GM18867 (cell line): ENCODE data around the gene STAMBP.
"Not testable (repeated sequence)": the region's sequence is repeated elsewhere in the genome, so short reads cannot be mapped to it uniquely, and the experiment has no call there.

ENCODE experiments used
- ATAC-seq: cut with Tn5 transposase; IDR thresholded peaks from one replicate; pipeline ENCODE4 v1.9.1; 2021; ENCODE audit warnings: mild to moderate bottlenecking, moderate library complexity; ENCODE audit not compliant: unreplicated experiment

The STAMBP gene

GRCh38 chr2:73885406-73885805 lies 56.6 kb downstream of the STAMBP start:
- ATAC-seq: no peak

DNA sequence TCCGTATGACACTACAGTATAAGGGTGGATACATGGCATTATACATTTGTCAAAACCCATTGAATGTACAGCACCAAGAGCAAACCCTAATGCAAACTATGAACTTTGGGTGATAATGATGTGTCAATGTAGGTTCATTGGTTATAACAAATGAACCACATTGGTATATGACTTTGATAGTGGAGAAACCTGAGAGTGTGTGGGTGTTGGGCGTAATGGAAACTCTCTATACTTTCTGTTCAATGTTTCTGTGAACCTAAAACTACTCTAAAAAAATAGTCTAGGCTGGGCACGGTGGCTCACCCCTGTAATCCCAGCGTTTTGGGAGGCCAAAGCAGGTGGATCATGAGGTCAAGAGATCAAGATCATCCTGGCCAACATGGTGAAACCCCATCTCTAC lies 57.6 kb downstream of the STAMBP start:
- ATAC-seq: no peak

GRCh38 chr2:73887596-73888353 lies 59.0 kb downstream of the STAMBP start:
- ATAC-seq: not testable (repeated sequence)

GRCh38 chr2:73888388-73888787 lies 59.6 kb downstream of the STAMBP start:
- no peak for ATAC-seq

DNA sequence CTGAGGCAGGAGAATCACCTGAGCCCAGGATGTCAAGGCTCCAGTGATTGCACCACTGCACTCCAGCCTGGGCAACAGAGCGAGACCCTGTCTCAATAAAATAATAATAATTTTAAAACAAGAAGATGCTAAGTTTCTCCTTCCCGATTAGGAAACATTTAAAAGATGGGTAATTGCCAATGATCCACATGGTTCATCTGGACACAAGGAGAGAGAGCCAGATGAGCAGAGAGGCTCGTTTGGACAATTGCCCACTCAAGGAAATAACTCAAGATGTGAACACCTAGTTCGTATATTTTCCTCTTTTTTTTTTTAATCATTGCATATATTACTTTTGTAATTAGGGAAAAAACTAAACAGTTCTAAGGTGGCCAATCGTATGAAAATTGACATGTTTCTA lies 60.4 kb downstream of the STAMBP start:
- ATAC-seq: no peak

DNA sequence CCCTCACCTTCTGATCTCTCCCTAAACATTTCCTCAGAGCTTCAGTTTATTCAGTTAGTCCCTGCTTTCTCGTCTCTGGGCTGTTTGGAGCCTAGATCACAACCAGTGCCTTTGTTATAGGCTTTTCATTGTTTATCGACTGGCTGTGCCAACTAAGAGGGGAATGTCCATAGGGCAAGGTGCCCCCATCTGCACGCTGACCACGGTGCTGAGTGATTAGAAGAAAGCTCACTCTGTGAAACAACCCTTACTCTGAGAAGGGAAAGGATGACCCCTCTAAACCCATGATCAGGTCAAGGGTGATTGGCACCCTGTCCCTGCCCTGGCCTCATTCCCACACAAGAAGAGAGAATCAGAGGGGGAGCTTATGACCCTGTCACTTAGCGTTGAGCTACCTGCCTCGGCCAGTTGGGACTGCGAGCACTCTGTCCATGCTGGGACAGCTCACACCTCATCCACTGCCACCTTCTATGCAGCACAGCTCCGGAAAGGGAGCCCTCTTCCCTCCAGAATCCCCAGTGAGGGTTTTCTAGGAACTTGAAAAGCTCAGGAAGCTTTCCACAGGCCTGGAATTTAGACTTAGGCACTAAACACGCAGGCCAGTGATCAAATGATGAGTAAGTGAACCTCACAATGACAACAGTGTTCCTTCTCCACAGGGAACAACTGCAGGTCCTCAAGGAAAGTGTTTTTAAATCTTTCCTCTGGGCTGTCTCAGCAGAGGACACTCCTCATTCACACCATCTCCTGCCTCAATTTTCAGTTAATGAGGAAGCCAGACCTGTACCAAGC lies 61.7 kb downstream of the STAMBP start:
- ATAC-seq: no peak

- ATAC-seq: no peak
Measured at GRCh38 chr2:73891276-73891901, 62.6 kb downstream of the STAMBP start.

DNA sequence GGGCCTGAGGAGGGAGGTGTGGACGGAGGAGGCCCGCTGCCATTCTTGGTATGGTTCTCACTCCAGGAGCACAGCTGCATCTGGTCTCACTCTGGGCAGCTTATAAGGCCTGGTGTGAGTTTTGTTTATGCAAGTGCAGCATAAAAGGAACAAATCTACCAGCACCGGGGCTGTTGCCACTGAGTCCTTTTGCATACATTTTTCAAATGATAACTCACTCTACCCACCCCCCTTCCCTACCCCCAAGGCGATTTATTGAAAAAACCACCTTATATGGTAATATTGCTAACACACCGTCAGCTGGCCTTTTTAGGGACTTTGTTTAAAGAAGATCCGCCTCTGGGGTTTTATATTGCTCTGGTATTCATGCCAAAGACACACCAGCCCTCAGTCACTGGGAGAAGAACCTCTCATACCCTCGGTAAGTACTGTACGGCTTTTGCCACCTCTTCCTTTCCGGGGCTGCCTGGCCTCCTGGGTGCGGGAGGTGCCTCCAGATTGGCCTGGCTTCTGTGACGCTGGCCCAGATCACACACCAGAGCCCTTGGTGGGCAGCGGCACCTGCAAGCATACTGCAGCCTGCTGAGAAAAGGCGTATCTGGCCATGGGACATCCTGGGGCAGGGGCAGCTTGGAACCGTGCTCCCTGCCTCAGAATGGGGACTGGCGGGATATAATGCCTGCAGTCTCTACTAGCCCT lies 64.0 kb downstream of the STAMBP start, which contains the start of gene ACTG2:
TSS of gene ACTG2 (plus strand) at position 378 of the 699 bp plus-strand sequence. CDS start 8,304 bp downstream, outside the sequence.
- ATAC-seq: no peak

- no peak for ATAC-seq
Measured at GRCh38 chr2:73893764-73894474, 65.2 kb downstream of the STAMBP start.

DNA sequence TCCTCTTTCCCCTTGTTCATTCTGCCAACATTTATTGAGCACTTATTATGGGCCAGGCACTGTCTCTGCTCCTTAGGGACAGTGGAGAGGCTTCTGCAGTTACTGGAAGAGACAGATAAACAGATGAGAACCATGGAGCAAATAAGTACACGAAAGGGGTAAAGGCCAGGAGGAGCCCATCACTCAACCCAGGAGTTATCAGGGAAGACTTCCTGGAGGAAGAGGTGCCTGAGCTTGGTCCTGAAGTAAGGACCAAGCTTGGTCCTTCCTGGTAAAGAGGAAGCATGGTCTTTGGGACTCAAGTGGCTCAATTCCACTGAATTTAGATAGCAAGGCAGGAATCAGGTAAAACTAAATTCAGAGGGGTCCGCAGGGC lies 65.7 kb downstream of the STAMBP start:
- ATAC-seq: no peak

GRCh38 chr2:73894877-73895276 lies 66.1 kb downstream of the STAMBP start:
- ATAC-seq: no peak

- no peak for ATAC-seq
Measured at GRCh38 chr2:73895473-73895872, 66.7 kb downstream of the STAMBP start.

DNA sequence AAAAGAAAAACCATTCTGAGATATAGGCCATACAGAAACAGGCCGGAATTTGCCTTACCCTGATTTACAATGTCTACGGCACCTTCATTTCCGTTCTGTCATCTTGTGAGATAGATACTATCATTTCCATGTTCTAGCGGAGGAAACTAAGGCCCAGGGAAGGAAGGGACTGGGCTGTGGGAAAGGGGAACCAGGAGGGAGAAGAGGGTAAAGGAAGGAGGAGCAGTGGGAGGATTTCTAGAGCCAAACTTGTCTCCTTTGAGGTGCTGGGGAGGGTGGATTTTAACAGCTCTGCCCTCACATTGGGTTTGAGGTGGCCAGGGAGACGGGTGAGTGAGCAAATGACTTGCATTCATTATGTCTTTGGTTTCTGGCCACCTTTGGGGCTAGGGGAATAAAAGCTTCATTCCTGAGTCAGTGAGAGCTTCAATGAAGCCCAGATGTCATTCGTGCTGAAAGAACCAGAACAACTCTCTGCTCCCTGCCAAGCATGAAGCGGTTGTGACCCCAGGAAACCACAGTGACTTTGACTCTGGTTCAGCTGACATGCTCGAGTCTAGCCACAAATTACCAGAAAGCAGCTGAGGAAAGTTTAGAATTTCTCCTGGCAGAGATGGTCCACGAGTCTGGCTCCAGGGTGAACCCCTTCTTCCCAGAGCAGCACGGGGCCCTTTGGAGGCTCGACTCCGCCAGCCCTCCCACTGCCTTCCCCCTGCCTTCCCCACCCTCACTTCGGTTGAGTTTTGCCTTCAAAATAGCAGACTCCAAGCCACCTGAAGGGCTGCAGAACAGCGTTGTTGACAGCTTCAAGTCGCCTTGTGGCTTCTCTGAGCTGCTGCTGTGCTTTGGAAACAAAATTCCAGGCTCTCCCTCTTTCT lies 67.8 kb downstream of the STAMBP start:
- ATAC-seq: no peak

- ATAC-seq: no peak
Measured at GRCh38 chr2:73897240-73897583, 68.5 kb downstream of the STAMBP start.

DNA sequence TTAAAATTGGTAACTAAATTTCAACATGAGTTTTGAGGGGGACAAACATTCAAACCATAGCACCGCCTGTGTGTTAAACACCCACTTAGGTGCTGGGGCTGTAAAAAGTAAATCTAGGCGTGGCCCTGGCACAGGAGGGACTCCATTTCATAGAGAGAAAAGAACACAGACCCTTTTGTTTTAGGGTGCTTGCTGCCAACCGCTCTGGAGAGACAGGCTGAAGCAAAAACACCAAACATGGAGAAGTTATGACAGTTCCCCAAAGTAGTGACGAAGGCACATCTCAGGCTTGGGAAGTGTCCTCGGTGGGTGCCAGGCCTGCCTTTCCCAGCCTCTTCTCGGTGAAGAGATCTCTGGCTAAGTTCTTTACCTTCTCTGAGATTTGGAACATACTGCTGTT lies 69.2 kb downstream of the STAMBP start:
- no peak for ATAC-seq

- no peak for ATAC-seq
Measured at GRCh38 chr2:73899801-73900336, 71.1 kb downstream of the STAMBP start.

DNA sequence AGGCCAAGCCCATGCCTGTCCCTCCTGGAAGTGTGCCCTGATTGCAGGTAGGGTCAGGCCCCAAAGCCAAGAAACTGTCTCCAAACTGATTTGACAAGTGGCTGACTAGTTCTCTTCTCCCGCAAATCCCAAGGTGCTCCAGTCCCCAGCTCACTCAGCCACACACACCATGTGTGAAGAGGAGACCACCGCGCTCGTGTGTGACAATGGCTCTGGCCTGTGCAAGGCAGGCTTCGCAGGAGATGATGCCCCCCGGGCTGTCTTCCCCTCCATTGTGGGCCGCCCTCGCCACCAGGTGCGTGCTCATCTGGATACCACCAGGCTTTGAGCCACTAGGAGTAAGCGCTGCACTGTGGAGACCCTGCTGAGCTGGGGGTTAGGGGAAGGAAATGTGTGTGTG lies 72.4 kb downstream of the STAMBP start:
- ATAC-seq: no peak

DNA sequence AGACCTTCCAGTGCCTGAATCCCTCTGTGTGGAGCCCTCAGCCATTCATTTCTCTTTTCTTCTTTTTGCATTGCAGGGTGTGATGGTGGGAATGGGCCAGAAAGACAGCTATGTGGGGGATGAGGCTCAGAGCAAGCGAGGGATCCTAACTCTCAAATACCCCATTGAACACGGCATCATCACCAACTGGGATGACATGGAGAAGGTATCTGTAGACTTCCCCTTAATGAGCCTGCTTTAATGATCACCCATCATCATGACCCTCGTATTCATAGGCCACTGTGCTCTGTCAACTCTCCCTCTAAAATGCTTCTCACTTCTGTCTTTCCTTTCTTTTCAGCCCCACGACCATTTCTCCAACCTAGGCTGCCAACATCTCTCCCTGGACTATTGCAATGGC lies 73.5 kb downstream of the STAMBP start:
- ATAC-seq: no peak

GRCh38 chr2:73903313-73903712 lies 74.6 kb downstream of the STAMBP start:
- ATAC-seq: no peak
